Osteoblast (primary cell): ENCODE measurements around the gene BOLA3. TPM values are rescaled to one million over a fixed set of nuclear protein-coding genes. Genes with fewer than 3 reads are reported as not detected.
A peak's percentile ranks its signal among the peaks of the same experiment; 100 is the strongest.
"Not testable (repeated sequence)": the region's sequence is repeated elsewhere in the genome, so short reads cannot be mapped to it uniquely, and the experiment has no call there.

Source experiments
- DNase-seq: peaks from one replicate; pipeline ENCODE4 v3.0.0; 2011; ENCODE audit warnings: low spot score, mixed read lengths; ENCODE audit not compliant: insufficient read length; ENCODE audit errors: missing footprints
- H2AFZ ChIP-seq: 2 replicates; pipeline ENCODE4 v1.6.0; 2011; ENCODE audit warnings: mild to moderate bottlenecking, low read length
- H3K27ac ChIP-seq: 2 replicates; pipeline ENCODE4 v1.5.1; 2011; ENCODE audit warnings: mild to moderate bottlenecking, low read depth, low read length, moderate library complexity
- H3K27me3 ChIP-seq: 2 replicates; pipeline ENCODE4 v1.6.0; 2012; ENCODE audit warnings: mild to moderate bottlenecking, control low read depth, inconsistent platforms, low read length, moderate library complexity; ENCODE audit not compliant: insufficient read depth
- H3K36me3 ChIP-seq: 2 replicates; pipeline ENCODE4 v1.5.1; 2011; ENCODE audit warnings: mild to moderate bottlenecking, low read length, control low read depth, moderate library complexity; ENCODE audit not compliant: insufficient read depth
- H3K4me1 ChIP-seq: 2 replicates; pipeline ENCODE4 v1.5.1; 2011; ENCODE audit warnings: mild to moderate bottlenecking, low read length, control low read depth, moderate library complexity; ENCODE audit not compliant: insufficient read depth
- H3K4me2 ChIP-seq: 2 replicates; pipeline ENCODE4 v1.6.0; 2011; ENCODE audit warnings: mild to moderate bottlenecking, low read length; ENCODE audit not compliant: insufficient read depth
- H3K4me3 ChIP-seq: fragments of 200-600 bp; sonication (generic); 3 replicates; pipeline ENCODE4 v1.5.1; 2012; ENCODE audit warnings: mild to moderate bottlenecking, low read length, inconsistent platforms; ENCODE audit not compliant: insufficient read depth
- H3K79me2 ChIP-seq: 2 replicates; pipeline ENCODE4 v1.6.0; 2012; ENCODE audit warnings: mild to moderate bottlenecking, low read length, control low read depth, inconsistent platforms; ENCODE audit not compliant: insufficient read depth
- H3K9me3 ChIP-seq: 2 replicates; pipeline ENCODE4 v1.5.1; 2011; ENCODE audit warnings: low read depth, low read length, control low read depth
- H4K20me1 ChIP-seq: 2 replicates; pipeline ENCODE4 v1.6.0; 2012; ENCODE audit warnings: mild to moderate bottlenecking, low read length, control low read depth; ENCODE audit not compliant: insufficient read depth
- total RNA-seq: library from RNA; depleted of rRNA; stranded (reverse); fragments of >200 nt; gene quantifications from 2 replicates; pipeline ENCODE4 v1.2.3, GENCODE V29; 2012
- TF ChIP-seq, protein P1 (sequence below): IDR thresholded peaks from 2 replicates; pipeline ENCODE4 v1.5.1; 2011; ENCODE audit warnings: mild to moderate bottlenecking, low read depth, low read length, moderate library complexity; ENCODE audit errors: extremely low read depth

BOLA3 gene
- total RNA-seq, 1 donor, result 17.4 TPM

DNA sequence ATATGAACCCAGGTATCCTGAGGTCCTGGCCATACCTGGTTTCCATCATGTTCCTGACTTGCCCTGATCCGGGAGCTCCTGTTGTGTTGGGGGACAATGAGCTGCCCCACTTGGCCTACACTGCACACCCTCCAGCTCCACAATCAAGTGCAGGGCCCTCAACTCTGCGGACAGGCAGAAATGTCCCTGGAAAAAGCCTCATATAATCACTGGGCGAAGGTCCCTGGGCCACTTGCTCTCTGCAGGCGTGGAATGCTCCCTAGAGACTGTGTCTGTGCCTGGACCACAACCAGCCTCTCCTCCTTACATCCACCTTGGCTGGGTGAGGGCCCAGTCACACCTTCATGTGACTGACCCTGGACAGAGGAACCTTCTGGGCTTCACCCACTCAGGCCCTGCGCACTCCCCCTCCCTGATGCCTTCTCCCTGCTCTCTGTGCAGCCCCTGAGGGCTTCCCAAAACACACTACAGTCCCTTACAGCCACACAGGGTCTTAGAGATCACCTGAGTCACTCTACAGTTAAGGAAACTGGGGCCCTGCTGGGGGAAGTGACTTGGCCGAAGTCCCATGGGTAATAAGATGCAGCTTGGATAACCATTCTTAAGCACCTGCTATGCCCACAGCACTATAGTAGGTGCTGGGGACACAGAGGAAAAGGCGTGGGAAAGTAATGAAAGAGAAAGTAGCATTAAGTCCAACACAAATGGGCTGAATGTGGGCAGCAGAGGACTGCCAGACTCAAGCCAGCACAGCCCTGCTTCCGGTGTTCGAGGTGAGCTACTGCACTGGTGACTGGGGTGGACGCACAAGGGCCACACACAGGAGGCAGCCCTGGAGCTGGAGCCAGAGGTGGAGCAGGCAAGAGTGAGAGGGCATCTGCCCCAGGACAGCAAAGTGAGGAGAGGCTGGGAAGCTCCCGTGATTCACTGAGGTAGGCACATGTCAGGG is 9.8 kb downstream of the BOLA3 start:
- Histone ChIP-seq H3K79me2 (peaks cover 5% of the 10 kb centered on the region), H3K4me1 (no peaks in the 10 kb centered on the region), H3K9me3 (no peaks in the 10 kb centered on the region), H2AFZ (no peak overlapping the region), H4K20me1 (peaks cover 5% of the 10 kb centered on the region), H3K27ac (no peak overlapping the region), H3K4me2 (no peak overlapping the region), H3K36me3 (peaks cover 12% of the 10 kb centered on the region), H3K27me3 (no peaks in the 10 kb centered on the region), H3K4me3 (no peak overlapping the region)
- TF ChIP-seq, protein P1, sequence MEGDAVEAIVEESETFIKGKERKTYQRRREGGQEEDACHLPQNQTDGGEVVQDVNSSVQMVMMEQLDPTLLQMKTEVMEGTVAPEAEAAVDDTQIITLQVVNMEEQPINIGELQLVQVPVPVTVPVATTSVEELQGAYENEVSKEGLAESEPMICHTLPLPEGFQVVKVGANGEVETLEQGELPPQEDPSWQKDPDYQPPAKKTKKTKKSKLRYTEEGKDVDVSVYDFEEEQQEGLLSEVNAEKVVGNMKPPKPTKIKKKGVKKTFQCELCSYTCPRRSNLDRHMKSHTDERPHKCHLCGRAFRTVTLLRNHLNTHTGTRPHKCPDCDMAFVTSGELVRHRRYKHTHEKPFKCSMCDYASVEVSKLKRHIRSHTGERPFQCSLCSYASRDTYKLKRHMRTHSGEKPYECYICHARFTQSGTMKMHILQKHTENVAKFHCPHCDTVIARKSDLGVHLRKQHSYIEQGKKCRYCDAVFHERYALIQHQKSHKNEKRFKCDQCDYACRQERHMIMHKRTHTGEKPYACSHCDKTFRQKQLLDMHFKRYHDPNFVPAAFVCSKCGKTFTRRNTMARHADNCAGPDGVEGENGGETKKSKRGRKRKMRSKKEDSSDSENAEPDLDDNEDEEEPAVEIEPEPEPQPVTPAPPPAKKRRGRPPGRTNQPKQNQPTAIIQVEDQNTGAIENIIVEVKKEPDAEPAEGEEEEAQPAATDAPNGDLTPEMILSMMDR, result no peak
- DNase-seq, result no peak

DNA sequence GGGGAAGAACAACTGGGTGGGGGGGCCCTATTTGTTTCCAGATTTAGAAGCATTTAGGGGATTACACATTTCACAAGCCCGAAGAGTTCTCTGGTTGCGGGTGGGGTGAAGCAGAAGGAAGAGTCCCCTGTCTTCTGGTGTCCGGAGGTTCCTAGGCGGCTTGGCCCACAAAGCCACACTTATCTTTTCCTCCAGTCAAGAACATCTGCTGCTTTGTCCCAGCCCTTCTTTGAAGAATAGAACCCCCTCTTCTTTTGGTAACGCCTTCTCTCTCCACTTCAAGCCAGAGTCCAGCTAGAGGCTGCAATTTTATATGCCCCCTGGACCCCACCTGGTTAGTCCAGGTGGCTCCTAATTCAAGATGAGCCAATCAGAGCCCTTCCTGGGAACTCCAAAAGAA is 15.8 kb downstream of the BOLA3 start:
- H3K27me3 ChIP-seq, result peaks cover 13% of the 10 kb centered on the region
- TF ChIP-seq, protein P1, result no peak
- H3K36me3 ChIP-seq, result peaks cover 7% of the 10 kb centered on the region
- no peaks in the 10 kb centered on the region for H4K20me1 ChIP-seq
- no peak overlapping the region for H2AFZ ChIP-seq
- H3K4me1 ChIP-seq, result no peaks in the 10 kb centered on the region
- H3K9me3 ChIP-seq, result no peaks in the 10 kb centered on the region
- H3K4me2 ChIP-seq, result no peak overlapping the region
- H3K79me2 ChIP-seq, result no peaks in the 10 kb centered on the region
- no peak for DNase-seq
- no peak overlapping the region for H3K4me3 ChIP-seq
- no peak overlapping the region for H3K27ac ChIP-seq

DNA sequence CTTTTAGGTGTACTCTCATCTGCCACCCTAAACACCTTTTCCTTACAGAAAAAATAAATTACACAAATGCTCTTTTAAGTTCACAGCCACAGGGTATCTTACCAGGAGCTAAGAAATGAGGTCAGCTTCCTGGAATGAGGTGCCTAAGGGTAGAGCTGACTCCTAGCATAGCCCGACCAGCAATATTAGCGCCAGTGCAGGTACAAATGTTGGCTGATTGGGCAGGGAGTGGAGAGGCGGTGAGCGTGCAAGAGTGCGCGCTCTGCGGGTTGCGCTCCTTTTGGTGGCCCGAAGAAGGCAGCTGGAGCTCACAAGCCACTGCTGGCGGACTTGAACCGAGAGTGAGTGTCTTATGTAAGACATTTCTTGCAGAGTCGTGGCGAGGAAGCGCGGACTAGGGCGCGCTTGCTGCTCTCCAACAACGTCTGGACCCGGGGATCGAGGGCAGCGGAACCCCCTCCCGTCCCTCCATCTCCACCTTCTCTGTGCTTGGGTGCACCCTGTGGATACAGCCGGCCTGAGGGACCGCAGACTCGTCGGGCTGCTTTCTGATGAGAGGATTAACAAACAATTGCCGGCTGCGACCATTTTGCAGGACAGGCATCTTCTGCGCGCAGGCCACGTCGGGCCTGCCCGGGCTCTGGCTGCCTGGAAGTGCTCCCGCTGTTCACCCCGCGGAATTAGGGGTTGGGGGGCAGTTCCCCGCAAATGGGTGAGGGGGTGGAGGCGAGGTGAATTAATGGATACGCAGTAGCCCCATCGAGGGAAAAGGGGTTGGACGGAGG is 17.3 kb downstream of the BOLA3 start:
- no peak overlapping the region for H3K4me3 ChIP-seq
- TF ChIP-seq, protein P1, result no peak
- H3K27me3 ChIP-seq, result peaks cover 13% of the 10 kb centered on the region
- H3K27ac ChIP-seq, result no peak overlapping the region
- no peak overlapping the region for H3K4me2 ChIP-seq
- H2AFZ ChIP-seq, result no peak overlapping the region
- peak; percentile 78 for DNase-seq
- no peaks in the 10 kb centered on the region for H3K79me2 ChIP-seq
- peaks cover 6% of the 10 kb centered on the region for H3K36me3 ChIP-seq
- no peaks in the 10 kb centered on the region for H3K4me1 ChIP-seq
- H3K9me3 ChIP-seq, result no peaks in the 10 kb centered on the region
- no peaks in the 10 kb centered on the region for H4K20me1 ChIP-seq

DNA sequence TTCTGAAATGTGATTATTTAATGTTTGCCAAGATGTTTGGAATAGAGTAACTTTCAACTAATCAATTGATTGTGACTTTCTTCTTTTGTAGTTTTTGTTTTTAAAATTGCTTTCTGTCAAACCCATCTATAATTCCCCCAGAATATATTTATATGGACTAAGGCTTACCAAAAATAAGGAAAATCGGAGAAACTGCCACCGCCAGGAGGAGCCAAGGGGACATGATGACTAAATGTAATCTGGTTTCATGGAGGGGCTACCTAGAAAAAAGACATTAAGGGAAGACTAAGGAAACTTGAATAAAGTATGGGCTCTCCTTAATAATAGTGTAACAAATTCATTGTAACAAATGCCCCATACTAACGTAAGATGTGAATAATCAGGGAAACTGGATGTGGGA is 19.5 kb downstream of the BOLA3 start:
- no peaks in the 10 kb centered on the region for H3K4me1 ChIP-seq
- H3K4me2 ChIP-seq, result no peak overlapping the region
- no peak overlapping the region for H3K27ac ChIP-seq
- peak; percentile 54 for DNase-seq
- H3K9me3 ChIP-seq, result no peaks in the 10 kb centered on the region
- no peaks in the 10 kb centered on the region for H3K79me2 ChIP-seq
- no peaks in the 10 kb centered on the region for H4K20me1 ChIP-seq
- TF ChIP-seq, protein P1, result peak; percentile 15
- H3K27me3 ChIP-seq, result peaks cover 13% of the 10 kb centered on the region
- no peak overlapping the region for H3K4me3 ChIP-seq
- H3K36me3 ChIP-seq, result no peaks in the 10 kb centered on the region
- H2AFZ ChIP-seq, result no peak overlapping the region

- not testable (repeated sequence) for H3K4me3 ChIP-seq, H3K4me1 ChIP-seq, H3K79me2 ChIP-seq, H3K9me3 ChIP-seq, H4K20me1 ChIP-seq, H3K27ac ChIP-seq, H2AFZ ChIP-seq, DNase-seq, H3K4me2 ChIP-seq, H3K27me3 ChIP-seq, H3K36me3 ChIP-seq
Observed at GRCh38 chr2:74123955-74124354, 23.8 kb downstream of the BOLA3 start.
